ENCODE measurements around the gene ADPRS. TPM values are rescaled to one million over a fixed set of nuclear protein-coding genes. Genes with fewer than 3 reads are reported as not detected.

ADPRS gene
- total RNA-seq, 5 donors from 2014 or later (not counting 1 experiment from before 2014, with no cell fraction given): 19.0 to 30.2 (median 28.1) TPM

DNA sequence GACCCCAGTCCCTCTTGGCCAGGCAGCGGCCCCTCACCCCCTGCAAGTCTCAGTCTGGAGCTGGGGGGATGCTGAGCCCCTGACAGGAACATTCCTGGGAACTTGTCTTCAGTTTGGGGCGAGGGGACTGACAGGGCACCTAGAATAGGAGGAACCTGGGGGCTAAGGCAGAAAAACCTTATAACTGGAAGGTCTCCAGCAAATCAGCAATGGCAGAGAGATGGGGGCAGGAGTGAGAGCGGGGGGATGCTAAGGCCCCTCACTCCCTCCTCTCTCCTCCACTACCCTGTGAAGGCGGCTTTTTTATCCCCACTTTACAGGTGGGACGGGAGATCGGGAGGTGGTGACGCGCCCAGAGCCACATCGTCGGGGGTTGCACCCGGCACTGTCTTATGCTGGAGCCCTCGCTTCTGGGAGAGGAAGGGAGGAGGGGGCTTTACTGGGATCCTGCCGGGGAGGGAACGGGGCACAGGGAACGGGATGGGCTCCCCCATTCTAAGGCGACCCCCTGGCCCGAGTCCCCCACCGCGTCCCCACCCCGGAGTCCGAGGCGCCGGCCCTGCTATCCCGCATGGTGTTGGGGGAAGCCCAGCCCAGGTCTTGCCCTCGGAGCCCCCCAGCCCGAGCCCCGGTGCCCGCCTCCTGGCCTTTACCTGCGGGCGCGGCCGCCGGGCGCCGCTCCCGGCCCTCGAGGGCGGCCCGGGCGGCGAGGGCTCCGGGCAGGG lies 35.9 kb downstream of the ADPRS start:
- 10% methylated on average over 23 of the region's 42 CpGs for WGBS (ENCODE audit: insufficient coverage)
- ATAC-seq (replicated peaks in 1 of 4) (peak in 1 of 4 experiments; percentile 3), DNase-seq (no peak)
- H3K9me3 ChIP-seq: no peaks in the 10 kb centered on the region
- no peaks in the 10 kb centered on the region for H3K9me3 Mint-ChIP-seq
- H3K4me1 Mint-ChIP-seq: peaks cover 29% of the 10 kb centered on the region in 3 donors
- POLR2A ChIA-PET: interaction anchor here in 1 of 2 donors (0.6 kb wide), 1 partner anchor 252 kb away, joined by 3 read pairs; no protein-coding TSS in a partner anchor
- no peak overlapping the region for H3K27ac ChIP-seq (ENCODE audit: low read length)
- peaks cover 43 to 46% of the 10 kb centered on the region in 2 donors for H3K27me3 Mint-ChIP-seq
- no peak overlapping the region for H3K4me3 ChIP-seq (ENCODE audit: control insufficient read depth in 1 of 2, extremely low read depth in 1 of 2, low read length in 1 of 2)
- CTCF ChIA-PET: no interaction called here
- H3K36me3 ChIP-seq (ENCODE audit: control insufficient read depth in 2 of 2, extremely low read depth in 1 of 2, insufficient read depth in 1 of 2, low read length in 1 of 2): no peaks in the 10 kb centered on the region
- H3K4me3 Mint-ChIP-seq: peak overlapping the region; percentile 65 to 70 (median 68)
- peak overlapping the region in 1 of 2 donors; percentile 75 for H3K27ac Mint-ChIP-seq
- no peaks in the 10 kb centered on the region for H3K36me3 Mint-ChIP-seq
- peaks cover 3 to 21% of the 10 kb centered on the region in 2 experiments for H3K4me1 ChIP-seq (ENCODE audit: control insufficient read depth in 1 of 2, extremely low read depth in 1 of 2, insufficient read depth in 2 of 2, low read length in 2 of 2)
- H3K27me3 ChIP-seq (replicated peaks in 1 of 2; ENCODE audit: control insufficient read depth in 2 of 2, extremely low read depth in 1 of 2, insufficient read depth in 2 of 2, low read length in 1 of 2): peaks cover 0 to 50% of the 10 kb centered on the region in 2 experiments

DNA sequence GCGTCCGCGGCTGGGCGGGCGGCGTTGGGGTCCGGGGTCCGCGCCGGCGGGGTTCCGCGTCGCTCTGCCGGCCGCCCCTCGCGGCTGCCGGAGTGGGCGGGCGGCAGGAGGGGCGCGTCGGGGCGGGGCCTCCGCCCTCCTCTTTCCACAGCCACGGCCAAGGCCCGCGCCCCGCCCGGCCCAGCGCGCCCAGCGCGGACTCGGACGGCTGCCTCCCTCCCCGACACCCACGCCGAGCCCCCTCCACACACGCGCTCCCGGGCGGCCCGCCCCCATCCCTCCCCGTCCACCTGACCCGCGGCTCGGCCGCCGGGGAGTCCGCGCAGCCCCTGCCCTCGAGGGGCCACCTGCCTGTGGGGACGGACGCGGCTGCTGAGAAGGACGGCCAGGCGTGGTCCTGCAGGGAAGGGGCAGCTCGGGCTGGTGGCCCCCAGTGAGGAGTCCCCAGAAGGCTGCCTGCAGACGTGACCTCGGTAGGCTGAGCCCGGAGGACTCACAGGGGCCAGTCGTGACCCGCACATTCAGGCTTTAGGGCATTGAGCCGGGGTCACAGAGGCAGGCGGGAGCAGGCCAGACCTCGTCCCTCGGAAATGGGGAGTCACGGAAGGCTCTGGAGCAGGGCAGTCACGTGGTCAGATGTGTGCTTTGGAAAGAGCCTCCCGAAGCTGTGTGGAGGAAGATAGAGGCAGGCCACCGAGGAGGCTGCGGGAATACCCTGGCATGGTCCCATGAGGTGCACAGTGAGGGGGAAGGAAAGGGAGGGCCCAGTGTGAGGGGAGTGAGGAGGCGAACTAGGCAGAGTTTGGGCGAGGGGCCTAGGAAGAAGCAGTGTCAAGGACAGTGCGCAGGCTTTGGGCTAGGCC lies 36.7 kb downstream of the ADPRS start, which contains the start of gene COL8A2:
TSS of gene COL8A2 (minus strand) at position 94 of the 863 bp plus-strand sequence. CDS start 24,980 bp downstream, outside the sequence.
- ChIA-PET CTCF (no interaction called here), POLR2A (no interaction called here)
- H3K4me3 Mint-ChIP-seq: peak within 1 kb of the TSS; percentile 65 to 70 (median 68)
- peaks cover 39 to 42% of the 10 kb centered on the region in 2 donors for H3K27me3 Mint-ChIP-seq
- Histone ChIP-seq H3K9me3 (no peaks in the 10 kb centered on the region), H3K4me1 (ENCODE audit: control insufficient read depth in 1 of 2, extremely low read depth in 1 of 2, insufficient read depth in 2 of 2, low read length in 2 of 2) (peaks cover 3 to 21% of the 10 kb centered on the region in 2 experiments), H3K27ac (ENCODE audit: low read length) (no peak within 1 kb of the TSS), H3K4me3 (ENCODE audit: control insufficient read depth in 1 of 2, extremely low read depth in 1 of 2, low read length in 1 of 2) (peak within 1 kb of the TSS in 1 of 2 donors; percentile 53), H3K36me3 (ENCODE audit: control insufficient read depth in 2 of 2, extremely low read depth in 1 of 2, insufficient read depth in 1 of 2, low read length in 1 of 2) (no peaks in the 10 kb centered on the region), H3K27me3 (replicated peaks in 1 of 2; ENCODE audit: control insufficient read depth in 2 of 2, extremely low read depth in 1 of 2, insufficient read depth in 2 of 2, low read length in 1 of 2) (peaks cover 0 to 47% of the 10 kb centered on the region in 2 experiments)
- WGBS (ENCODE audit: insufficient coverage): 24% methylated on average over 66 of the region's 77 CpGs
- H3K4me1 Mint-ChIP-seq: peaks cover 29% of the 10 kb centered on the region in 3 donors
- ATAC-seq (replicated peaks in 1 of 4) (peak; percentile 36 to 57 (median 46)), DNase-seq (no peak)
- peak within 1 kb of the TSS in 1 of 2 donors; percentile 75 for H3K27ac Mint-ChIP-seq
- H3K36me3 Mint-ChIP-seq: no peaks in the 10 kb centered on the region
- no peaks in the 10 kb centered on the region for H3K9me3 Mint-ChIP-seq

DNA sequence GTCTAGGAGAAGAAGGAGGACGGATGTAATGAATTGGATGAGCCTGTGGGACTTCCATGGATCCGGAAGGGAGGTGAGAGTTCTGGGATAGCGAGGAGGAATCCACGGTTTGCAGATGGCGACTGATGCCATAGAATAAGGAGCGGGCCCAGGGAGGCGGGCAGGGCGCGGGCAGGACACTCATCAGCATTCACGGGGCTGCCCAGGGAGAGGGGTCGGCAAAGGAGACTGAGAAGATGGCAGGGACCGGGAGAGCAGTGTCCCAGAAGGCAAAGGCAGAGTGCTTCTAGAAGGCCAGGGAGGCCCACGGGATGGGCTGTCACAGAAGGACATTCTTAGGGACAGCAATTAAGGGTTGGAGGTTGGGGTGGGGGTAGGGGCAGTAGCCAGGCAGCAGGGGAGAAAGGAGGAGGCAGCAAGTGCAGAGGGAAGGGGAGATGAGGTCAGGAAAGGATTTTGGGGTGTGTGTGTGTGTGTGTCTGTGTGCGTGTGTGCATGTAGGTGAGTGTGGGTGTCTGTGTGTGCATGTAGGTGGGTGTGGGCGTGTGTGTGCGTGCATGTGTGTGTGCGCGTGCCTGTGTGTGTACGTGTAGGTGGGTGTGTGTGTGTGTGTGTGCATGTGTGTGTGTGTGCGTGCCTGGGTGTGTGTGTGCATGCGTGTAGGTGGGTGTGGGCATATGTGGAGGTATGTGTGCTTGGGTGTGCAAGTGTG lies 37.5 kb downstream of the ADPRS start:
- Histone ChIP-seq H3K36me3 (ENCODE audit: control insufficient read depth in 2 of 2, extremely low read depth in 1 of 2, insufficient read depth in 1 of 2, low read length in 1 of 2) (no peaks in the 10 kb centered on the region), H3K9me3 (no peaks in the 10 kb centered on the region), H3K27ac (ENCODE audit: low read length) (no peak overlapping the region), H3K27me3 (replicated peaks in 1 of 2; ENCODE audit: control insufficient read depth in 2 of 2, extremely low read depth in 1 of 2, insufficient read depth in 2 of 2, low read length in 1 of 2) (peaks cover 0 to 47% of the 10 kb centered on the region in 2 experiments), H3K4me3 (ENCODE audit: control insufficient read depth in 1 of 2, extremely low read depth in 1 of 2, low read length in 1 of 2) (no peak overlapping the region), H3K4me1 (ENCODE audit: control insufficient read depth in 1 of 2, extremely low read depth in 1 of 2, insufficient read depth in 2 of 2, low read length in 2 of 2) (peaks cover 3 to 21% of the 10 kb centered on the region in 2 experiments)
- ChIA-PET POLR2A (no interaction called here), CTCF (no interaction called here)
- Mint-ChIP-seq H3K36me3 (no peaks in the 10 kb centered on the region), H3K4me3 (peak overlapping the region; percentile 11 to 53 (median 43)), H3K27ac (no peak overlapping the region), H3K27me3 (peaks cover 39 to 42% of the 10 kb centered on the region in 2 donors), H3K9me3 (no peaks in the 10 kb centered on the region), H3K4me1 (peaks cover 29% of the 10 kb centered on the region in 3 donors)
- WGBS (ENCODE audit: insufficient coverage): 93% methylated on average over 21 of the region's 21 CpGs
- ATAC-seq (replicated peaks in 1 of 4): no peak
- DNase-seq: no peak

DNA sequence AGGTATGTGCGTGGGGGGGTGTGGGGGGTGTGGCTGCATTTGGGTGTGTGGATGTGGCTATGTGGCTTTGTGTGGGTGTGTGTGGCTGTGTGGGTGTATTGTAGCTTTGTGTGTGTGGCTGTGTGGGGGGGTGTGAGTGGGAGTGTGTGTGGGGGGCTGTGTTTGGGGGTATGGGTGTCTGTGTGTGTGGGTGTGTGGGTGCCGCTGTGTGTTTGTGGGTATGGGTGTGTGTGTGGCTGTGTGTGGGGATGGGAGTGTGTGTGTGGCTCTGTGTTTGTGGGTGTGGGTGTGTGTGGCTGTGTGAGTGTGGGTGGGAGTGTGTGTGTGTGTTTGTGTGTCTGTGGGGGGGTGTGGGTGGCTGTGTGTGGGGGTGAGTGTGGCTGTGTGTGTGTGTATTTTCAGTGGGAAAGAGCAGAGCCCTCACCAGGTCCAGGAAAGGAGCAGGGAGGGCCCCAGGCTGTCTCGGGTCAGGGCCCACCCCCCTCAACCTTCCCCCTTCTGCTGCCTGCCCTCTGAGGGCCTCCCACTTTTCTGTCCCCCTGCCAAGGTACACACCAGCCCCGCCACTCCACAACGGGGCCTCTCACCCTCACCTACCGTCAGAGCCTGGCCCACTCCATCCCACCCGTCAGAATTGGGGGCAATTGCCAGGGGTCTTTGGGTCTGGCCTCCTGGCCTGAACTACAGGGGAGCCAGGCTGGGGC lies 38.3 kb downstream of the ADPRS start:
- H3K36me3 Mint-ChIP-seq: no peaks in the 10 kb centered on the region
- WGBS (ENCODE audit: insufficient coverage): 67% methylated on average over 7 of the region's 7 CpGs
- H3K4me3 Mint-ChIP-seq: no peak overlapping the region
- H3K27ac Mint-ChIP-seq: no peak overlapping the region
- no peaks in the 10 kb centered on the region for H3K9me3 ChIP-seq
- ATAC-seq (replicated peaks in 1 of 4) (no peak), DNase-seq (no peak)
- no peaks in the 10 kb centered on the region for H3K9me3 Mint-ChIP-seq
- ChIA-PET POLR2A (no interaction called here), CTCF (no interaction called here)
- H3K27me3 Mint-ChIP-seq: peaks cover 36 to 39% of the 10 kb centered on the region in 2 donors
- H3K4me1 Mint-ChIP-seq: peaks cover 29% of the 10 kb centered on the region in 3 donors
- no peaks in the 10 kb centered on the region for H3K36me3 ChIP-seq (ENCODE audit: control insufficient read depth in 2 of 2, extremely low read depth in 1 of 2, insufficient read depth in 1 of 2, low read length in 1 of 2)
- H3K4me3 ChIP-seq (ENCODE audit: control insufficient read depth in 1 of 2, extremely low read depth in 1 of 2, low read length in 1 of 2): no peak overlapping the region
- H3K4me1 ChIP-seq (ENCODE audit: control insufficient read depth in 1 of 2, extremely low read depth in 1 of 2, insufficient read depth in 2 of 2, low read length in 2 of 2): peaks cover 3 to 21% of the 10 kb centered on the region in 2 experiments
- H3K27me3 ChIP-seq (replicated peaks in 1 of 2; ENCODE audit: control insufficient read depth in 2 of 2, extremely low read depth in 1 of 2, insufficient read depth in 2 of 2, low read length in 1 of 2): peaks cover 0 to 43% of the 10 kb centered on the region in 2 experiments
- no peak overlapping the region for H3K27ac ChIP-seq (ENCODE audit: low read length)

DNA sequence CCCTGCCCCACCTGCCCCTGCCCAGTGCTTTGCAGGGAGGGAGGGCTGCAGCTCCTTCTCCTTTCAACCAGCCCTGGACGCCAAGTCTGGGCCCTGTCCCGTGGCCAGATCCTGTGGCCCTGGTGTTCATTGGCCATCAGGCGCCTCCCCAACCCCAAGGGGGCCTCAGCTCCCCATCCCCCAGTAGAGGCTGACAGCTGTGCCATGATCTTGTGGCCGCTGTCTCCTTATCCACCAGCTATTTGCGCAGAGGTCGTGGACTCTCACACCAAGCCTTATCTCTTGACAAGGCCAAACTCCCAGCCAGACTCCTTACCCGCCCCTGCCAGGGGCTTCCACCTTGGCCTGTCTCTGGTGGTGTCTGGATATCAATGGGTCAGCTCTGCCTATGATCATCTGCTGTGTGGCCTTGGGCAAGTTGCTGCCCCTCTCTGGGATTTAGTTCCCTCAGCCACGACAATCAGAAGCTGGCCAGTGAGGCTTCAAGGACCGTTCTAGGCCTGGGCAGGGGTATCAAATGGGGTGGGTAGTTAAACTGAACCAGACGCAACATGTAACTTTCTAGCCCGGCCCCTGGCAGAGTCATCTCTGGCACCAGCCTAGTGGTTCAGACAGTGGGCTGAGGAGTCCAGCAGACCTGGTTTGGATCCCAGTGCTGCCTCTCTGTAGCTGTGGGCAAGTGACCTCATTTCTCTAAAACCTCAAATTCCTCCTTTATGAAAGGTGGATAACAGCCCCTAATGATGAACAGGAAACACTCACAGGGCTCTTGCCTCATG lies 39.6 kb downstream of the ADPRS start:
- Mint-ChIP-seq H3K36me3 (no peaks in the 10 kb centered on the region), H3K4me1 (peaks cover 17 to 22% (median 20%) of the 10 kb centered on the region in 3 donors), H3K27me3 (peaks cover 22 to 25% of the 10 kb centered on the region in 2 donors), H3K9me3 (no peaks in the 10 kb centered on the region), H3K4me3 (no peak overlapping the region), H3K27ac (no peak overlapping the region)
- H3K9me3 ChIP-seq: no peaks in the 10 kb centered on the region
- no peak overlapping the region for H3K4me3 ChIP-seq (ENCODE audit: control insufficient read depth in 1 of 2, extremely low read depth in 1 of 2, low read length in 1 of 2)
- H3K4me1 ChIP-seq (ENCODE audit: control insufficient read depth in 1 of 2, extremely low read depth in 1 of 2, insufficient read depth in 2 of 2, low read length in 2 of 2): peaks cover 3 to 17% of the 10 kb centered on the region in 2 experiments
- ATAC-seq (replicated peaks in 1 of 4): no peak
- POLR2A ChIA-PET: no interaction called here
- no peaks in the 10 kb centered on the region for H3K36me3 ChIP-seq (ENCODE audit: control insufficient read depth in 2 of 2, extremely low read depth in 1 of 2, insufficient read depth in 1 of 2, low read length in 1 of 2)
- no peak overlapping the region for H3K27ac ChIP-seq (ENCODE audit: low read length)
- peaks cover 0 to 32% of the 10 kb centered on the region in 2 experiments for H3K27me3 ChIP-seq (replicated peaks in 1 of 2; ENCODE audit: control insufficient read depth in 2 of 2, extremely low read depth in 1 of 2, insufficient read depth in 2 of 2, low read length in 1 of 2)
- 82% methylated on average over 6 of the region's 11 CpGs for WGBS (ENCODE audit: insufficient coverage)
- CTCF ChIA-PET: interaction anchor here (0.6 to 0.7 kb wide), 2 partner anchors 233 to 646 kb away, joined by 6 to 12 read pairs; no protein-coding TSS in a partner anchor
- DNase-seq: no peak

Measured in T-cell (primary cell).